ENCODE data around the gene LY6G6F.

LY6G6F gene

GRCh38 chr6:31681135-31681671 lies 25.5 kb upstream of the LY6G6F start:
- Histone ChIP-seq H3K27me3 (ENCODE audit: insufficient read depth, low read length) (peaks cover 22% of the 10 kb centered on the region), H3K9me3 (ENCODE audit: insufficient read depth, low read depth, low read length) (no peaks in the 10 kb centered on the region), H3K9ac (ENCODE audit: low read depth, low read length) (0 out of 2 replicates have a peak overlapping the region, but pooled peaks have one; percentile 38), H3K36me3 (ENCODE audit: insufficient read depth, low read depth, low read length) (peaks cover 4% of the 10 kb centered on the region), H3K4me3 (ENCODE audit: low read length) (peak overlapping the region; percentile 64), H3K4me1 (ENCODE audit: insufficient read depth, low read length) (no peaks in the 10 kb centered on the region), H3K27ac (ENCODE audit: low read length) (no peak overlapping the region)

DNA sequence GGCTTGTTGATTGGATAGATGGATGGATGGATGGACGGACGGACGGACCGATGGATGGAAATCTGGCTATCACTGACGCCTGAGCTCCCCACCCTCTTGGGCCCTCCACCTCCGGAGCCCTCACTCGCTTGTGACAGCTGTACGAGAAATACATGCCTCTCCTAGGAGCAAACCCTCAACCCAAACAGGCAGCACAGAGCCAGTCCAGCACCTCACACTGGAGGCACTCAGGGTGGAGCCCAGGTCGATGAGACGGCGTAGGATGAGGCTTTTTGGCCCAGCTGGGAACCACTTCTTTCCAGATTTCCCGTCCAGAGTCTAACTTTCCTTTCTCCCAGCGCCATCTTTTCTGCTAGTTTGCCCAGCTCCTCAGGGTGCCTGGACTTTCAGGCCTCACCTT lies 23.1 kb upstream of the LY6G6F start:
- Histone ChIP-seq H3K4me1 (ENCODE audit: insufficient read depth, low read length) (no peaks in the 10 kb centered on the region), H3K27me3 (ENCODE audit: insufficient read depth, low read length) (peaks cover 22% of the 10 kb centered on the region), H3K27ac (ENCODE audit: low read length) (no peak overlapping the region), H3K4me3 (ENCODE audit: low read length) (peak overlapping the region; percentile 75), H3K9ac (ENCODE audit: low read depth, low read length) (no peak overlapping the region), H3K9me3 (ENCODE audit: insufficient read depth, low read depth, low read length) (no peaks in the 10 kb centered on the region), H3K36me3 (ENCODE audit: insufficient read depth, low read depth, low read length) (peaks cover 27% of the 10 kb centered on the region)

DNA sequence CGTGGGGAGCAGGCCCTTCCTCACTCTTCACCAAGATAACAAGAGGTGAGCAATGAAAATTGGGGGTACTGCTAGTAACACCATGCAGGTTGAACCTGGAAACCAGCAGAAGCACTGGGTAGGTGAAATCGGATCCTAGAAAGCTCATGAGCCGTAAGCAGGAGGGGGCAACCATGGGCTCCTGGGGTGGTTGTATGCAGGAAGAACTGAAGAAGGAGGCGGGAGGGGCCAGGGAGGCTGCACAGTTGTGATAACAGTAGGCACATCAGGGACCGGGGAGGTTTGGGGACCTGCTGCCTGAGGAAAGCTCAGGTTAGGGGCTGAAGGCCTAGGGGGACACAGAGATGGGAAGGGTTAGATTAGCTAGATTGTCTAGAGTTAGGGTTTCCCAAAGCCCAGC lies 20.2 kb upstream of the LY6G6F start:
- Histone ChIP-seq H3K9ac (ENCODE audit: low read depth, low read length) (no peak overlapping the region), H3K4me3 (ENCODE audit: low read length) (no peak overlapping the region), H3K9me3 (ENCODE audit: insufficient read depth, low read depth, low read length) (no peaks in the 10 kb centered on the region), H3K27ac (ENCODE audit: low read length) (no peak overlapping the region), H3K36me3 (ENCODE audit: insufficient read depth, low read depth, low read length) (peaks cover 51% of the 10 kb centered on the region), H3K4me1 (ENCODE audit: insufficient read depth, low read length) (no peaks in the 10 kb centered on the region), H3K27me3 (ENCODE audit: insufficient read depth, low read length) (peaks cover 14% of the 10 kb centered on the region)

- Histone ChIP-seq H3K9ac (ENCODE audit: low read depth, low read length) (no peak overlapping the region), H3K4me1 (ENCODE audit: insufficient read depth, low read length) (no peaks in the 10 kb centered on the region), H3K27me3 (ENCODE audit: insufficient read depth, low read length) (peaks cover 6% of the 10 kb centered on the region), H3K27ac (ENCODE audit: low read length) (no peak overlapping the region), H3K36me3 (ENCODE audit: insufficient read depth, low read depth, low read length) (peaks cover 58% of the 10 kb centered on the region), H3K9me3 (ENCODE audit: insufficient read depth, low read depth, low read length) (no peaks in the 10 kb centered on the region), H3K4me3 (ENCODE audit: low read length) (no peak overlapping the region)
Measured at GRCh38 chr6:31687321-31687720, 19.3 kb upstream of the LY6G6F start.

DNA sequence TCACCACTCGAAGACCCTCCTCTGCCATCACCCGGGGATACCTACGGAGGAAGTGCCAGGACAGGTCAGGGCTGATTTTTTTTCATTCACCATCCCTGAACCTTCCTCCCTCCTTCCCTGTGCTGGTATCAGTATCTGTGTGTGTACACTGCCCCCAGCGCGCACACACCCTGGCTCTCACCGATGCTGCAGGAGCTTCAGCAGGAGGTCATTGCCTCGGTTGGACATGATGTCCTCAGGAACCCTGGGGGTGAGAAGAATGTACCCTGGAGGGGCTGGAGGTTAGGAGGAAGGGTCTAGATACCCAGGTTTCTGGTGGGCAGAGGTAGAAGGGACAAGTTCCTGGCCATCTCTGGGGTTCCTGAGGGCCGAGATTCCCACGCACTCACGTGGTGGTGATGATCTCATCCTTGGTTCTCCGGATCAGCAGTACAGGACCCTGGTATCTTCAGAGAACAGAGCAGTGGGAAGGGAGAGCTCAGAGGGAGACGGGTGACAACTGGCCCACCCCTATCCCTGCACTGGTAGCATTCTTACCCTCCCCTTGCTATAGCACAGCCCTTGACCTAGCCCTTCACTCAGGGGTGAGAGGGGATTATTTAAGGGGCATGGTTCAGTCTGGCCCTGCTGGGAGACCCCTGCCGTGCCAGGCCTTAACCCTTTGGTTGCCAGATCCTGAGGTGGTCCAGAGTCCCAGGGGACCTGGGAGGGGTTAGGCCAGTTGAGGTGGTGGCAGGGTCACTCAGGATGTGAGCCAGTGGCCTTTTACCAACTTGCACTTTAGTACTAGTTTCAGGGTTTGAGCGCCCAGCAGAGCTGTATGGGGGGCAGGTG lies 18.6 kb upstream of the LY6G6F start:
- Histone ChIP-seq H3K4me1 (ENCODE audit: insufficient read depth, low read length) (no peaks in the 10 kb centered on the region), H3K27me3 (ENCODE audit: insufficient read depth, low read length) (no peaks in the 10 kb centered on the region), H3K9me3 (ENCODE audit: insufficient read depth, low read depth, low read length) (no peaks in the 10 kb centered on the region), H3K9ac (ENCODE audit: low read depth, low read length) (no peak overlapping the region), H3K4me3 (ENCODE audit: low read length) (no peak overlapping the region), H3K27ac (ENCODE audit: low read length) (no peak overlapping the region), H3K36me3 (ENCODE audit: insufficient read depth, low read depth, low read length) (peaks cover 64% of the 10 kb centered on the region)

DNA sequence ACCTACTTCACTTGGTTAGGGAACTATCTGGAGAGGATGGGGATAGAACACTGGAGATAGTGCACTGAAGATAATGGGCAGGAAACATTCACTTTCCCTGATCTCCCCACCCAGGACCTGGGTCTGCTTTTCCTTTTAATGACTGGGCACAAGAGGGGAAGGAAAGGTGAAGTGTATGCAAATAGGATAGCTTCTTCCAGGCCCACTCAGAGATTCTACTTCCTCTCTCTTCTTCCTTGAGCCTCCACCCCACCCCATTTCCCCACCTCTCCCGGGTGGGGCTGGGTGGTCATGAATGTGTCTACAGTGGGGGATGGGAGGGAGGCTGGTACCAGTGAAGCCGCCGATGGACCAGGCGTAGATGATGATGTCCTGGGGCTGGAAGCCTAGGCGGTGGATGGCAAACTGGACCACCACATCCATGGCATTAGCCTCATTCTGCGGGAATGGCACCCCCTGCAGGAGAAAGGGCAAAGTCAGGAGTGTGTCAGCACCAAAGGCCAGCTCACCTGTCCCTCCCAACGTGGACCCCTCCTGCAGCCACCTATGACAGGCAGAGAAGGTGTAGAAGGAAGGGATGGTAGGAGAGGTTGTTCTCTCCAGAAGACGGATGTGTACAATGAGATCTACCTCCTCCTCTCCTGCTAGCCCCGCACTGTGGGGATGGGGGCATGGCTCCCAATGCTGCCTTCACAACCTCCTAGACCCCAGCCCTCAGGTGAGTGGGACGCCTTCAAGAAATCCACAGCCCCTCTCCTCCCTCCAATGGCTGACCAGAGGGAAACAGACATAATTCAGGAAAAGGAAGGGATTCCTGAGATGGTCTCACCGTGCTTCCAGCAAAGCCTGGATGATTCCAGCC lies 17.2 kb upstream of the LY6G6F start:
- Histone ChIP-seq H3K4me1 (ENCODE audit: insufficient read depth, low read length) (no peaks in the 10 kb centered on the region), H3K9ac (ENCODE audit: low read depth, low read length) (no peak overlapping the region), H3K27ac (ENCODE audit: low read length) (no peak overlapping the region), H3K4me3 (ENCODE audit: low read length) (no peak overlapping the region), H3K27me3 (ENCODE audit: insufficient read depth, low read length) (no peaks in the 10 kb centered on the region), H3K36me3 (ENCODE audit: insufficient read depth, low read depth, low read length) (peaks cover 72% of the 10 kb centered on the region), H3K9me3 (ENCODE audit: insufficient read depth, low read depth, low read length) (no peaks in the 10 kb centered on the region)

DNA sequence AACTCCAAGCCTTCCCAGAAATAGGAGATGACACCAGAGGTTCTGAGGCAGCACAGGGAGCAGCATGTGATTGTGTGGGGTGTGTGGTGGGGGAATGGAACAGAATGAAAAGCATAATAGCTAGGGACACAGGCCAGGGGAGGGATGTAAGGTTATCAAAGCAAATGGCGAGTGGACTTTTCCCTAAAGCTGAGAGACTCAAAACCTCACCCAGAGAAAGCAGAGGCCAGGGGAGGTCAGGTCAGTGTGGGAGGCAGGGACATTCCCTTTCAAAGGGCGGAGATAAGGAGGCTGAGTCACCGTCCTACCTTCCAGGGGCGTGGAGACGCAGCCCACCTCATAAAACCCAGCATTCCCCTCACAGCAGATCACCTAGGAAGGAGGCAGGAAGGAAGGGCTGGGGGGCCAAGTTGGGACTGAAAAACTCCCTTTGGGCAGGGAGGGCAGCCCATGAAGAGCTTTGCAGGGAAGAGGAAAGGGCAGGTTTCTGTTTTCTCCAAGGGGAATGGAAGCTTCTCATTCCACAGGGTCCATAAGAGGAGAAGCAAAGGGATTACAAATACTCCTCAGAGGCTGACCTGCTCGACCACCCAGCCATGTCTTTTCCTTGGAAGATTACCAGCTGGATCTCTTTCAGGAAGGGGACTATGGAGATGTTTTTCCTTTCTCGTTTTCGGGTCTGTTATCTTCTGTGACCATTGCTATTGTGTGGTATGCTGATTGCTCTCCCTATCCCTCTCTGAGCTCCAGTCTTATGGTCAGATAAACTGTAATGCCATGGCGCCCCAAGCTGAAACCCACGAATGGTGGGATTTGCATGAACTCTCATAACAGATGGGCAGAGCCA lies 16.2 kb upstream of the LY6G6F start:
- Histone ChIP-seq H3K27ac (ENCODE audit: low read length) (no peak overlapping the region), H3K9ac (ENCODE audit: low read depth, low read length) (no peak overlapping the region), H3K4me1 (ENCODE audit: insufficient read depth, low read length) (no peaks in the 10 kb centered on the region), H3K27me3 (ENCODE audit: insufficient read depth, low read length) (no peaks in the 10 kb centered on the region), H3K36me3 (ENCODE audit: insufficient read depth, low read depth, low read length) (peaks cover 82% of the 10 kb centered on the region), H3K9me3 (ENCODE audit: insufficient read depth, low read depth, low read length) (no peaks in the 10 kb centered on the region), H3K4me3 (ENCODE audit: low read length) (no peak overlapping the region)

DNA sequence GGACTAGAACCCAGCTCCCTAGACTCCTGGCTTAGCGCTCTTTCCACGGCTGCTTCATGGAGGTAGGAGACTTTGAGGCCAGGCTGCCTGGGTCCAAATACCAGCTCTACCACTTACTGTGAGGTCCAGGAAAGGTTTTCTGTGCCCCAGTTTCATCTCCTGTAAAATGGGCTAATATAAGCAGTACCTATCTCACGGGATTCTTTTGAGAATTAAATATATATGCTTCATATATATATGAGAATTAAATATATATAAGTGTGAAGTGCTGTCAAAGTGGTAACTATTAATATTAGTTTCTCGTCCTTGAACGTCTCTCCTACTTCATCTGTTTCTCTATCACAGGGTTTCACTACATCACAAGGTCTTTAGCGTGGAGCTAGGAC lies 15.6 kb upstream of the LY6G6F start:
- no peak overlapping the region for H3K9ac ChIP-seq (ENCODE audit: low read depth, low read length)
- H3K27me3 ChIP-seq (ENCODE audit: insufficient read depth, low read length) = no peaks in the 10 kb centered on the region
- no peaks in the 10 kb centered on the region for H3K9me3 ChIP-seq (ENCODE audit: insufficient read depth, low read depth, low read length)
- no peak overlapping the region for H3K4me3 ChIP-seq (ENCODE audit: low read length)
- H3K36me3 ChIP-seq (ENCODE audit: insufficient read depth, low read depth, low read length) = peaks cover 80% of the 10 kb centered on the region
- no peak overlapping the region for H3K27ac ChIP-seq (ENCODE audit: low read length)
- no peaks in the 10 kb centered on the region for H3K4me1 ChIP-seq (ENCODE audit: insufficient read depth, low read length)

DNA sequence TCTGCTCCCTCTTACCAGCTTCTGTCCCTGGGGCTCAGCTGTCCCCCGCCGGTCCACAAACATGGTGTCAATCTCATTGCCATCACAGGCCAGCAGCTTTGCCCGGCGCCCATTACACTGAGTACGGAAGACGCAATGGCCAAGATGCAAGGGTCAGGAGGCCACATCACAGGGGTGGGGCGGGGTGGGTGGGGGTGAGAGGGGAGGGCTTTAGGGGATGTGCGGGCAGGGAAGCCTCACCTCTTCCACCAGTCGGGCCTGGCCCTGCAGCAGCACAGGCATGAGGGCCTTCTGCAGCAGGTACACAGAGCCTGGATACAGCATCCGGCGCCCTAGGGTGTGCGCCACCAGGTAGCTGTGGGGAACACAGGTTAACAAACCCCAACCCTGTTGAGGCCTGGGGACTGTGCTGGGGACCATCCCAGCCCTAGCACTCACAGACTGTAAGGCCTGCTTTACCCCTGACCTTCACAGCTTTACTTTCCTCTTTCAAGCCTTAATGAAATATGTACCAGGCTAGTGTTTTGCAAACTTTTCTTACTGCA lies 15.0 kb upstream of the LY6G6F start:
- Histone ChIP-seq H3K4me1 (ENCODE audit: insufficient read depth, low read length) (no peaks in the 10 kb centered on the region), H3K27me3 (ENCODE audit: insufficient read depth, low read length) (no peaks in the 10 kb centered on the region), H3K4me3 (ENCODE audit: low read length) (no peak overlapping the region), H3K9me3 (ENCODE audit: insufficient read depth, low read depth, low read length) (no peaks in the 10 kb centered on the region), H3K27ac (ENCODE audit: low read length) (no peak overlapping the region), H3K9ac (ENCODE audit: low read depth, low read length) (no peak overlapping the region), H3K36me3 (ENCODE audit: insufficient read depth, low read depth, low read length) (peaks cover 80% of the 10 kb centered on the region)

GRCh38 chr6:31692353-31692752 lies 14.3 kb upstream of the LY6G6F start:
- H3K9ac ChIP-seq (ENCODE audit: low read depth, low read length) = no peak overlapping the region
- no peaks in the 10 kb centered on the region for H3K4me1 ChIP-seq (ENCODE audit: insufficient read depth, low read length)
- no peaks in the 10 kb centered on the region for H3K9me3 ChIP-seq (ENCODE audit: insufficient read depth, low read depth, low read length)
- peaks cover 77% of the 10 kb centered on the region for H3K36me3 ChIP-seq (ENCODE audit: insufficient read depth, low read depth, low read length)
- no peak overlapping the region for H3K4me3 ChIP-seq (ENCODE audit: low read length)
- H3K27ac ChIP-seq (ENCODE audit: low read length) = no peak overlapping the region
- no peaks in the 10 kb centered on the region for H3K27me3 ChIP-seq (ENCODE audit: insufficient read depth, low read length)

DNA sequence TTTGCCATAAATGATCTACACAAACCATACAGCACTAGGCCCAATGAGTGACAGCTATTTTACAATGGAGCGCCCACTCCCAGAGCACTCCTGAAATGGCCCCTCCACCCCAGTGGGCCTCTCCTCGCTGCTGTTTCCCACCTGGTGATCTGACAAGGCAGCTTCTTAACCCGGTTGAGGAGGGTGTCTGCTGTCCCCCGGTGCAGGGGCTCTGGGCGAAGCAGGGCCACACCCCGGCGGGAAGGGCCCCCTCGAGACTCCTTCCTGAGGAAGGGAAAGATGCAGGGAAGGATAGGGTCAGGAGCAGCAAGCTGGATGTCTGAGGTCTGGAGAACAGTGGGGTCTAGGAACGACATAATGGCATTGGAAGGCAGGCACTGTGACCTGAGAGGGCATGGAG lies 13.8 kb upstream of the LY6G6F start:
- H3K9ac ChIP-seq (ENCODE audit: low read depth, low read length) = no peak overlapping the region
- no peaks in the 10 kb centered on the region for H3K9me3 ChIP-seq (ENCODE audit: insufficient read depth, low read depth, low read length)
- peaks cover 78% of the 10 kb centered on the region for H3K36me3 ChIP-seq (ENCODE audit: insufficient read depth, low read depth, low read length)
- no peak overlapping the region for H3K27ac ChIP-seq (ENCODE audit: low read length)
- H3K4me1 ChIP-seq (ENCODE audit: insufficient read depth, low read length) = no peaks in the 10 kb centered on the region
- H3K4me3 ChIP-seq (ENCODE audit: low read length) = no peak overlapping the region
- H3K27me3 ChIP-seq (ENCODE audit: insufficient read depth, low read length) = no peaks in the 10 kb centered on the region
